A673 (cell line): ENCODE results near the gene TMEM116.

Source experiments
- CTCF ChIP-seq: fragments of 300-800, 200-600 bp; sonication (generic); conservative IDR thresholded peaks from 2 replicates; pipeline ENCODE4 v1.5.1; 2017; ENCODE audit warnings: low read depth, mild to moderate bottlenecking, antibody characterized with exemption, low read length, moderate library complexity, mixed read lengths
- EZH2 ChIP-seq: fragments of 200-600 bp; sonication (generic); IDR thresholded peaks from 2 replicates; pipeline ENCODE4 v1.6.1; 2017; ENCODE audit warnings: borderline replicate concordance, low read depth, mild to moderate bottlenecking, mixed read lengths, antibody characterized with exemption, low read length; ENCODE audit not compliant: poor library complexity, severe bottlenecking

GRCh38 chr12:111942557-111942956 lies 70.4 kb downstream of the TMEM116 start:
- no peak for TF ChIP-seq CTCF
- no peak for TF ChIP-seq EZH2
